Stimulated activated CD8-positive, alpha-beta memory T cell treated with anti-CD3 and anti-CD28 coated beads, Interleukin-12 subunit alpha, Interleukin-12 subunit beta, amount 100 ng/mL, for 24 hours (primary cell): ENCODE results near the gene XAB2.
A peak's percentile ranks its signal among the peaks of the same experiment; 100 is the strongest.
"Not testable (repeated sequence)": the region's sequence is repeated elsewhere in the genome, so short reads cannot be mapped to it uniquely, and the experiment has no call there.

Source experiments
- DNase-seq: peaks from one replicate; pipeline ENCODE4 v3.0.0-alpha.2; 2020; ENCODE audit errors: extremely low read depth

XAB2 gene

GRCh38 chr19:7648265-7649014 is 19.1 kb upstream of the XAB2 start:
- DNase-seq: no peak

GRCh38 chr19:7647156-7647555 is 17.8 kb upstream of the XAB2 start:
- no peak for DNase-seq

GRCh38 chr19:7646426-7646700 is 17.0 kb upstream of the XAB2 start:
- DNase-seq: no peak

- DNase-seq: no peak
Measured at GRCh38 chr19:7645656-7646425, 16.5 kb upstream of the XAB2 start.

DNA sequence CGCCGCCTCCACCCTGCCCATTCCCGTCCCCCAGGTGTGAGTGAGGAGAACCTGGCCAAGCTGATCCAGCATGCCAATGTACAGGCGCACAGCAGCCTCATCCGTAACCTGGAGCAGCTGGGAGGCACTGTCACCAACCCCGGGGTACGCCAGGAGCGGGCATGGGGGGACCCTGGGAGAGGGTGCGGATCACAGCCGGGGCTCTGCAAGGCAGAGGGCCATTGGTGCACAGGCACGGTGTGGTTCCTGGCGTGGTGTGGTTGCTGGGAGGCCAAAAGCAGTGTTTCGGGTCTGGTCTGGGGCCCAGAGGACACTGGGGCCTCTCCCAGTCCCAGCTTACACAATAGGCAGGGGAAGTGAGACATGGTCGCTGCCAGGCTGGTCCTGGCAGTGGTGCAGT is 15.8 kb upstream of the XAB2 start:
- DNase-seq: no peak

GRCh38 chr19:7644550-7644877 is 15.2 kb upstream of the XAB2 start:
- DNase-seq: no peak

- not testable (repeated sequence) for DNase-seq
Measured at GRCh38 chr19:7643629-7644549, 14.5 kb upstream of the XAB2 start.

GRCh38 chr19:7643031-7643415 is 13.7 kb upstream of the XAB2 start:
- DNase-seq: no peak

GRCh38 chr19:7642295-7643030 is 13.1 kb upstream of the XAB2 start:
- DNase-seq: no peak

- no peak for DNase-seq
Measured at GRCh38 chr19:7641290-7642276, 12.2 kb upstream of the XAB2 start.

GRCh38 chr19:7640803-7641202 is 11.5 kb upstream of the XAB2 start:
- DNase-seq: no peak

- DNase-seq: no peak
Measured at GRCh38 chr19:7639863-7640348, 10.6 kb upstream of the XAB2 start.

DNA sequence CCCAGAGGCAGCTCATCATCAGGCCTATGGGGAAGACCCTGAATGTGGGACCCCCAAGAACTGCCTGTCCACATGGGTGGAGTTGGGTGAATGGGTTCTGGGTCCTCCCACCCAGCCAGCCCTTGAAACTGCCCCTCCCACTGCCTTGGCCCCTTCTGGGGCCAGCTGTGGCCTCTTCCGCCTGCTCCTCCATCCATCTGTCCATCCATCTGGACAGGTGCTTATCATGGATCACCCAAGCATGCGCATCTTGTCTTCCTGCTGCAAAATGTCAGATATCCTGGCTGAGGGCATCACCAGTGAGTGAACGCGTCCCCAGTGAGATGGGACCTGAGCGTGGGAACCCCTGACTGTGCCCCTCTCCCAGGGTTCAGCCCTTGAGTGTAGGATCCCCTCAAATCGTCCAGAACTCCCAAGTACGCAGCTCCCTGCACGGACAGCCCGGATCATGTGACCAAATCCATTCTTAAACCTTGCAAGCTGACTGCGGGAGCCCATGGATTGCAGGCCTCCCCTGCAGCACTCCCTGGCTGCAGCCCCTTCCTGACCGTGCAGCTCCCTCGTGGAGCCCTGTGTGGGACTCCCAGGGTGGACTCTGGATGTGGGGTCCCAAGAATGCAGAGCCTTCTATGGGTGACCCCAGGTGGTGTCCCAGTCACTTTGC is 9.6 kb upstream of the XAB2 start:
- no peak for DNase-seq

DNA sequence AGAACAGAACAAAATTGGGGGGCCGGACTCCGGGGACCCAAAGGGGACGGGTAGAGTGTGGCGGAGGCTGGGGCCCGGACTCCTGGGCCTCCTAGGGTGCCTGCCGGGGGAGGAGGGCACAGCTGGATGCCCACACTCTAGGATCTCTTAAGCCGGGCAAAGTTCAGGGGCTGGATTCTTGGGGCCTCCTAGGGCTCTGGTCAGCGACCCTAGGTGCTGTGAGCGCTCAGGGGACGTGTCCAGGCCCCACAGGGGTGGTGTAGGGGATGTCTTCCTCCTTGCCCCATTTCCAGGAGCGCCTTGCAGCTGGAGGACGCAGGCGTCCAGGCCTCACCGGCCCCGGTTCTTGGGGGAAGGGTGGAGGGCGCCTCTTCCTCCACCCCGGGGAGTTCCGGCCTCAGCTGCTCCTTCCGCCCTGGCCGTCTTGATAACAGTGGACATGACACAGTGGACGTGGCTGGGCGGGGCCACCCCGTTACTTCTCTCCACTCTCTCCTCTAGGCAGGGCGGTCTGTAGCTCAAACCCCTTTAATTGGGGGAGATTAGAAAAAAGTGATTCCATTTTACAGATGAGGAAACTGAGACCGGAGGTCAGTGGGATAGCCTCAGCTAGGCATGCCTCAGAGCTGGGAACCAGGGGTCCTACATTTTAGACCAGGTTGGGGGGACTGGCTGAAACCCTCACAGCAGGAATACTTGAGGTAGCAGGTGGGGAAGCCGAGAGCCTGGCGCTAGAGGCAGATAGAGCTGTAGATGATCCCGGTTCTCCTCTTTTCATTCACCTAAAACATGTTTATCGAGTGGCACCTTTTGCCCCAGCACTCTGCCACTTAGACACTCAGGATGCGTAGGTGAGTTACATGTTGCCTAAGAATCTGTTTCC is 8.3 kb upstream of the XAB2 start:
- no peak for DNase-seq

DNA sequence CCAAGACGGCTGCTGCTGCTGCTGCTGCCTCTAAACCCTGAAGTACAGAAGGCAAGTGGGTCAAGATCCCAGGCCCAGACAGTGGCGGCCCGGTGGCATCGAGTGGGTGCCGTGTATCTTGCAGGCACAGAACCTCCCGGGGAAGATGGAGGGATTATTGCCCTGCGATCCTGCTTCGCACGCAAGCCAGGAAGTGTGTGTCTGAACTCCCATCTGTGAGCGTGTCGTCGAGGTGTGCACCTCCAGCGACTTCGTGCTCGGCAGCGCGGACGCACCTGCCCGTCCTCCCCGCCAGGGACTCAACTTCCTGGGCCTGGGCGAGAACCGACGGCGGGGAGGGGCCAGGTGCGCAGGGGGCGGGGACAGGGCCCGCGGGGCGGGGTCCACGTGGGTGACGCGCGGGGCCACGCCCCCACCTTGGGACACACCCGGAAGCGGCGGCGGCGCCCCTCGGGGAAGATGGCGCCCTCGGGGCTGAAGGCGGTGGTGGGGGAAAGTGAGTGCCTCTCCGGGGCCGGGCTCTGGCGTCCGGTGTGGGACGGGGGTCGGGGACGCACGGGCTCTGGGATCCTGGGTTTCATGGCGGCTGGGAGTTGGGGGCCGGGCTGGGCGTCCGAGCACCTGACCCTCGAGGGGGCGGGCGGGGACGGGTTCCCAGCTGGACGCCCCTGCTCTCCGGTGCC is 7.5 kb upstream of the XAB2 start, which contains the start of gene STXBP2:
Gene STXBP2, plus strand, starts transcription at position 420 of the 683 bp plus-strand sequence. Its CDS starts 40 bp downstream, at position 460.
- DNase-seq: peak; percentile 73

DNA sequence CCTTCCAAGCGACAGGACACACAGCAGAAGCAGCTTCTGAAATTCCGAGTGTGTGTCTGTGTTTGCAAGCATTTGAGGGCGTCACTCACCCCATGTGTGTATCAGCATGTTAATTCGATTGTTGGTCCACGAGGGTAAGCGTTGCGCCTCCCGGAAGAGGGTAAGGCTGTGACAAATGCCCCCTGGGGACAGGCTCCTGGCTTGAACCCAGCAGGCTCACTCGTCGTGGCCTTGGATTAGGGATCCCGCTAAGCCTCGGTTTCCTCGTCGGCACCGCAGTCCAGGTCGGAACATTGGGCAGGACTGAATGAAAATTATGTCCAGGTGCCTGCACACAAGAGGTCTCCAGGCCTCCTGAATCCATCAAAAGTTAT is 7.0 kb upstream of the XAB2 start:
- DNase-seq: no peak

DNA sequence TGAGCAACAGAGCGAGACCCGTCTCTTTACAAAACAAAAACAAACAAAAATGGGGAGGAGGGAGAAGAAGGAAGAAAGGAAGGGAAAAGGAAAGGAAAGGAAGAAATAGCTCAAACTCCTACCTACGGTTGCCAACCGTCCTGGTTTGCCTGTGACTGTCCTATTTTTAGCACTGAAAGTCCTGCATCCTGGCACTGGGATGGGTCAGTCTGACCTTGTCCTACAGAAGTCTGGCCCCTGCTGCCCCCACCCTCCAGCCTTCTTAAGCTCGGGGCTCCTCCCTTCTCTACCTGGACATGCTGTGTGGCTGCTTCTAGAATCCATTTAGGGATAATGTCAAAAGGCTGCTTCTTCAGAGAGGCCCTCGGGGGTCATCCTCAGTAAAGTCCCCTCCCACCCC is 6.3 kb upstream of the XAB2 start:
- DNase-seq: no peak

GRCh38 chr19:7633698-7634097 is 4.4 kb upstream of the XAB2 start, which contains the start of gene PCP2:
PCP2 (minus strand) TSS chr19:7633719; CDS start chr19:7633457, 262 bp downstream.
- DNase-seq: no peak
